Neural cell (in vitro differentiated cells): ENCODE measurements around the gene GAN. TPM values are rescaled to one million over a fixed set of nuclear protein-coding genes. Genes with fewer than 3 reads are reported as not detected.

Experiments used
- H2AFZ ChIP-seq: fragments of 200-600, 300-800 bp; sonication (generic), shearing (Covaris generic); 2 replicates; pipeline ENCODE4 v1.6.0; 2014; ENCODE audit warnings: low read depth, mild to moderate bottlenecking, antibody characterized with exemption, low read length, moderate library complexity
- H3F3A ChIP-seq: fragments of 200-600 bp; shearing (Covaris generic); 2 replicates; pipeline ENCODE4 v1.6.1; 2016; ENCODE audit warnings: mild to moderate bottlenecking, moderate library complexity, mixed read lengths, antibody characterized with exemption, low read length; ENCODE audit not compliant: insufficient read depth, poor library complexity, severe bottlenecking
- H3K27ac ChIP-seq: fragments of 200-600, 300-800 bp; sonication (generic), shearing (Covaris generic); 2 replicates; pipeline ENCODE4 v1.5.1; 2014; ENCODE audit warnings: mild to moderate bottlenecking, low read length, moderate library complexity
- H3K27me3 ChIP-seq: fragments of 300-800, 200-600 bp; sonication (generic), shearing (Covaris generic); 2 replicates; pipeline ENCODE4 v1.6.0; 2014; ENCODE audit warnings: mild to moderate bottlenecking, low read depth, low read length, moderate library complexity; ENCODE audit not compliant: insufficient read depth
- H3K36me3 ChIP-seq: fragments of 300-800, 200-600 bp; sonication (generic), shearing (Covaris generic); 2 replicates; pipeline ENCODE4 v1.5.1; 2014; ENCODE audit warnings: mild to moderate bottlenecking, antibody characterized with exemption, low read length, moderate library complexity; ENCODE audit not compliant: insufficient read depth
- H3K4me2 ChIP-seq: fragments of 300-800, 200-600 bp; sonication (generic), shearing (Covaris generic); 2 replicates; pipeline ENCODE4 v1.6.0; 2014; ENCODE audit warnings: mild to moderate bottlenecking, low read length
- H3K4me3 ChIP-seq: fragments of 300-800, 200-600 bp; sonication (generic), shearing (Covaris generic); 2 replicates; pipeline ENCODE4 v1.5.1; 2014; ENCODE audit warnings: mild to moderate bottlenecking, low read length, moderate library complexity
- H3K79me2 ChIP-seq: fragments of 200-600 bp; shearing (Covaris generic); replicated peaks from 2 replicates; pipeline ENCODE4 v1.6.0; 2014; ENCODE audit warnings: mild to moderate bottlenecking, low read length, moderate library complexity; ENCODE audit not compliant: insufficient read depth
- H3K9ac ChIP-seq: fragments of 300-800, 200-600 bp; sonication (generic), shearing (Covaris generic); 2 replicates; pipeline ENCODE4 v1.6.1; 2016; ENCODE audit warnings: mild to moderate bottlenecking, low read length, mixed read lengths
- H3K9me2 ChIP-seq: fragments of 200-600 bp; shearing (Covaris generic); 2 replicates; pipeline ENCODE4 v1.6.1; 2016; ENCODE audit warnings: mild to moderate bottlenecking, low read length, mixed read lengths; ENCODE audit not compliant: insufficient read depth
- H3K9me3 ChIP-seq: fragments of 200-600, 300-800 bp; sonication (generic), shearing (Covaris generic); 2 replicates; pipeline ENCODE4 v1.6.1; 2016; ENCODE audit warnings: mild to moderate bottlenecking, mixed run types, low read length, moderate library complexity, mixed read lengths
- H4K20me1 ChIP-seq: fragments of 200-600 bp; shearing (Covaris generic); 2 replicates; pipeline ENCODE4 v1.6.1; 2016; ENCODE audit warnings: mild to moderate bottlenecking, mixed run types; ENCODE audit not compliant: insufficient read depth
- CTCF ChIP-seq: fragments of 450-650 bp; IDR thresholded peaks from 2 replicates; pipeline ENCODE4 v1.5.1; 2014; ENCODE audit warnings: antibody characterized with exemption, mild to moderate bottlenecking, moderate library complexity; ENCODE audit not compliant: poor library complexity, severe bottlenecking
- EP300 ChIP-seq: fragments of 450-650 bp; conservative IDR thresholded peaks from 2 replicates; pipeline ENCODE4 v1.6.1; 2014; ENCODE audit warnings: antibody characterized with exemption, mild to moderate bottlenecking, moderate library complexity; ENCODE audit not compliant: poor library complexity, severe bottlenecking
- EZH2 ChIP-seq: fragments of 200-600, 300-800 bp; shearing (Covaris generic), sonication (generic); IDR thresholded peaks from 2 replicates; pipeline ENCODE4 v1.6.1; 2014; ENCODE audit warnings: antibody characterized with exemption, low read length, borderline replicate concordance, mild to moderate bottlenecking; ENCODE audit not compliant: insufficient read depth, poor library complexity, severe bottlenecking
- MXI1 ChIP-seq: fragments of 450-650 bp; conservative IDR thresholded peaks from 2 replicates; pipeline ENCODE4 v1.6.1; 2014; ENCODE audit warnings: antibody characterized with exemption, mild to moderate bottlenecking; ENCODE audit not compliant: poor library complexity, severe bottlenecking
- POLR2AphosphoS5 ChIP-seq: IDR thresholded peaks from 2 replicates; pipeline ENCODE4 v1.6.1; 2012
- RAD21 ChIP-seq: fragments of 450-650 bp; conservative IDR thresholded peaks from 2 replicates; pipeline ENCODE4 v1.6.1; 2014; ENCODE audit warnings: antibody characterized with exemption, mild to moderate bottlenecking, moderate library complexity
- REST ChIP-seq: IDR thresholded peaks from 2 replicates; pipeline ENCODE4 v1.6.1; 2012; ENCODE audit warnings: borderline replicate concordance
- SMC3 ChIP-seq: fragments of 450-650 bp; conservative IDR thresholded peaks from 2 replicates; pipeline ENCODE4 v1.6.1; 2014; ENCODE audit warnings: antibody characterized with exemption, mild to moderate bottlenecking, moderate library complexity; ENCODE audit not compliant: poor library complexity
- TAF1 ChIP-seq: IDR thresholded peaks from 2 replicates; pipeline ENCODE4 v1.6.1; 2012; ENCODE audit warnings: low read depth
- polyA plus RNA-seq: library from polyadenylated mRNA; depleted of rRNA; stranded (reverse); fragments of >200 nt; gene quantifications from 2 replicates; pipeline ENCODE4 v1.2.3, GENCODE V29; 2014

The GAN gene
- polyA plus RNA-seq, 1 donor from 2014 or later, result 9.1 TPM

GRCh38 chr16:81367821-81368220 is 53.1 kb downstream of the GAN start:
- H4K20me1 ChIP-seq, result no peaks in the 10 kb centered on the region
- no peaks in the 10 kb centered on the region for H3K9me3 ChIP-seq
- no peak overlapping the region for H3K4me3 ChIP-seq
- no peaks in the 10 kb centered on the region for H3K9me2 ChIP-seq
- H3K36me3 ChIP-seq, result no peaks in the 10 kb centered on the region
- no peak for TF ChIP-seq RAD21
- H3K27ac ChIP-seq, result no peak overlapping the region
- H3K9ac ChIP-seq, result no peak overlapping the region
- H2AFZ ChIP-seq, result no peak overlapping the region
- no peaks in the 10 kb centered on the region for H3F3A ChIP-seq
- H3K4me2 ChIP-seq, result no peak overlapping the region
- no peaks in the 10 kb centered on the region for H3K27me3 ChIP-seq
- H3K79me2 ChIP-seq, result no peaks in the 10 kb centered on the region

GRCh38 chr16:81369888-81370504 is 55.2 kb downstream of the GAN start:
- Histone ChIP-seq H3K9me2 (no peaks in the 10 kb centered on the region), H3K9ac (no peak overlapping the region), H3K79me2 (no peaks in the 10 kb centered on the region), H3K27ac (no peak overlapping the region), H3F3A (no peaks in the 10 kb centered on the region), H3K9me3 (no peaks in the 10 kb centered on the region), H3K4me2 (no peak overlapping the region), H4K20me1 (no peaks in the 10 kb centered on the region), H3K4me3 (no peak overlapping the region), H3K36me3 (no peaks in the 10 kb centered on the region), H2AFZ (no peak overlapping the region), H3K27me3 (no peaks in the 10 kb centered on the region)
- no peak for TF ChIP-seq POLR2AphosphoS5
- TF ChIP-seq RAD21, result no peak
- TF ChIP-seq SMC3, result no peak
- no peak for TF ChIP-seq REST
- no peak for TF ChIP-seq MXI1
- TF ChIP-seq EP300, result no peak
- no peak for TF ChIP-seq TAF1
- TF ChIP-seq CTCF, result no peak
- no peak for TF ChIP-seq EZH2

GRCh38 chr16:81371106-81371505 is 56.3 kb downstream of the GAN start:
- H3K36me3 ChIP-seq, result no peaks in the 10 kb centered on the region
- H4K20me1 ChIP-seq, result no peaks in the 10 kb centered on the region
- H3K9ac ChIP-seq, result no peak overlapping the region
- H2AFZ ChIP-seq, result no peak overlapping the region
- no peaks in the 10 kb centered on the region for H3K79me2 ChIP-seq
- no peak for TF ChIP-seq SMC3
- no peaks in the 10 kb centered on the region for H3F3A ChIP-seq
- no peak overlapping the region for H3K4me3 ChIP-seq
- H3K9me2 ChIP-seq, result no peaks in the 10 kb centered on the region
- H3K4me2 ChIP-seq, result no peak overlapping the region
- H3K27ac ChIP-seq, result no peak overlapping the region
- no peaks in the 10 kb centered on the region for H3K9me3 ChIP-seq
- H3K27me3 ChIP-seq, result no peaks in the 10 kb centered on the region
